ENCODE results near the gene CHRND.

Gene CHRND

DNA sequence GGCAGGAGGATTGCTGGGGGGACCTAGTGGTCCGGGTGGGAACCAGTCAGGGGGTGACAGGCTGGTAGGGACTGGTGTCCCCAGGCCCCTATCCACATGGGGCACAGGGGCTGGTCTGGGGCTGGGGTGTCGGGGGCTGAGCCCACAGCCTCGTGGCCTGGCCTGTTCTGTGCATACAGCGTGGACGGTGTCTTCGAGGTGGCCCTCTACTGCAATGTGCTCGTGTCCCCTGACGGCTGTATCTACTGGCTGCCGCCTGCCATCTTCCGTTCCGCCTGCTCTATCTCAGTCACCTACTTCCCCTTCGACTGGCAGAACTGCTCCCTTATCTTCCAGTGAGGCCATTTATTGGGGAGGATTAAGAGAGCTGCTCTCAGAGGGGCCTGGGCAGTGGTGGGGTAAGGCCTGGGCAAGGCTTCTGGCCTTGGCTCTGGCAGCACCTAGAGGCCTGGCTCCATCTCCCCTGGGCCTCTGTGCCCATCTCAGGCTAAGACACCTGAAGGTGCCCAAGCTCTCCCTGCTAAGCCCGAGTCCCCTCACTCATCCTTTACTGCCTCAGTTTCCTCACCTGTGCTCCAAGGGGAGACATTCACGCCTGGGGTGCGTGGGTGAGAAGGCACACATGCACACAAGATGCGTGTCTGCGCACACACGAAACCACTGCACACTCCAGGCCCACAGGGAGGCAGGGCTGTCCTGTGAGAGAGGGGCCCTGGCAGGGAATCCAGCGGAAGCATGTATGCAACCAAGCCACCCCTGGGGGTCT is 15.4 kb downstream of the CHRND start:
- Mint-ChIP-seq H3K9me3 (peaks cover 2% of the 10 kb centered on the region), H3K4me3 (peak overlapping the region in 2 of 3 experiments; percentile 63 to 82), H3K27ac (no peak overlapping the region), H3K27me3 (ENCODE audit: low read depth) (no peaks in the 10 kb centered on the region), H3K36me3 (ENCODE audit: low read depth) (peaks cover 25% of the 10 kb centered on the region), H3K4me1 (peaks cover 44% of the 10 kb centered on the region)
- TF ChIP-seq CTCF (IDR thresholded peaks at IDR 0.05; ENCODE audit: unreplicated experiment in 3 of 3): no peak

DNA sequence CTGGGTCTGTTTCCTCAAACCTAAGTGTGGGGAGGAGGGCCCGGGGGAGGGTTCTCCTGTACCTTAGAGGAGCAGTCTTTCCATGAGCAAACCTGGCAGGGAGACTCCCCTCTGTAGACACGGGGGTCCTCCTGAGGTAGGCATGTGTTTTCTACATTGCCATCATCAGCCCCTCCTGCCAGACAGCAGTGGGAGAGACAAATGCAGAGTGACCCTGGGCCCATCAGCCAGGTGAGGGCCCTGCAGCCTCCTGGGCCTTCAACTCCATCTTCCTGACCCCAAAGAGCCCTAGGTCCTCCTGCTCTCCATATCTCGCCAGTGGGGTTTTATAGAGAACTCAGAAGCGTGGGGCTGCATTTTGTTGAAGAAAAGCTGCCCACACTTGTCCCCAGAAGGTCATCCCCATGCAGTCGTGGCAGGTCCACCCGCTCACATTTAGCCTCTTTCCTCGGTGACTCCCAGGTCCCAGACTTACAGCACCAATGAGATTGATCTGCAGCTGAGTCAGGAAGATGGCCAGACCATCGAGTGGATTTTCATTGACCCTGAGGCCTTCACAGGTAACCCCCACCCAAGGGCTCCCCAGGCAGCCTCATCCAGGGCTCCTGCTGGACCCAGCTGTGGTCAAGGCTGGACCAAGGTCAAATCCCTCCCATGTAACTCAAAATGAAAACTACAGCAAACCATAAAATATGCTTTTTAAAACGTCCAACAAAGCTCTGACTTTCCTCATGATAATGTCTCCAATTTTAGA is 16.2 kb downstream of the CHRND start:
- peak overlapping the region in 1 of 3 experiments; percentile 7 for H3K27ac Mint-ChIP-seq

GRCh38 chr2:232542715-232543467 is 16.9 kb downstream of the CHRND start:
- Mint-ChIP-seq H3K4me1 (peaks cover 29% of the 10 kb centered on the region), H3K27ac (peak overlapping the region in 2 of 3 experiments; percentile 7 to 39), H3K4me3 (peak overlapping the region in 2 of 3 experiments; percentile 8 to 65), H3K27me3 (ENCODE audit: low read depth) (no peaks in the 10 kb centered on the region), H3K36me3 (ENCODE audit: low read depth) (peaks cover 39% of the 10 kb centered on the region), H3K9me3 (peaks cover 5% of the 10 kb centered on the region)
- TF ChIP-seq CTCF (IDR thresholded peaks at IDR 0.05; ENCODE audit: unreplicated experiment in 3 of 3): no peak

More for the DNA sequence above, 16.2 kb downstream of the CHRND start:
- peaks cover 36% of the 10 kb centered on the region for H3K4me1 Mint-ChIP-seq
- H3K27me3 Mint-ChIP-seq (ENCODE audit: low read depth): no peaks in the 10 kb centered on the region
- peaks cover 32% of the 10 kb centered on the region for H3K36me3 Mint-ChIP-seq (ENCODE audit: low read depth)
- H3K9me3 Mint-ChIP-seq: peaks cover 5% of the 10 kb centered on the region
- peak overlapping the region in 2 of 3 experiments; percentile 30 to 65 for H3K4me3 Mint-ChIP-seq
- no peak for TF ChIP-seq CTCF (IDR thresholded peaks at IDR 0.05; ENCODE audit: unreplicated experiment in 3 of 3)

GRCh38 chr2:232543491-232543890 is 17.5 kb downstream of the CHRND start:
- H3K27me3 Mint-ChIP-seq (ENCODE audit: low read depth): no peaks in the 10 kb centered on the region
- peaks cover 23% of the 10 kb centered on the region for H3K4me1 Mint-ChIP-seq
- no peak for TF ChIP-seq CTCF (IDR thresholded peaks at IDR 0.05; ENCODE audit: unreplicated experiment in 3 of 3)

DNA sequence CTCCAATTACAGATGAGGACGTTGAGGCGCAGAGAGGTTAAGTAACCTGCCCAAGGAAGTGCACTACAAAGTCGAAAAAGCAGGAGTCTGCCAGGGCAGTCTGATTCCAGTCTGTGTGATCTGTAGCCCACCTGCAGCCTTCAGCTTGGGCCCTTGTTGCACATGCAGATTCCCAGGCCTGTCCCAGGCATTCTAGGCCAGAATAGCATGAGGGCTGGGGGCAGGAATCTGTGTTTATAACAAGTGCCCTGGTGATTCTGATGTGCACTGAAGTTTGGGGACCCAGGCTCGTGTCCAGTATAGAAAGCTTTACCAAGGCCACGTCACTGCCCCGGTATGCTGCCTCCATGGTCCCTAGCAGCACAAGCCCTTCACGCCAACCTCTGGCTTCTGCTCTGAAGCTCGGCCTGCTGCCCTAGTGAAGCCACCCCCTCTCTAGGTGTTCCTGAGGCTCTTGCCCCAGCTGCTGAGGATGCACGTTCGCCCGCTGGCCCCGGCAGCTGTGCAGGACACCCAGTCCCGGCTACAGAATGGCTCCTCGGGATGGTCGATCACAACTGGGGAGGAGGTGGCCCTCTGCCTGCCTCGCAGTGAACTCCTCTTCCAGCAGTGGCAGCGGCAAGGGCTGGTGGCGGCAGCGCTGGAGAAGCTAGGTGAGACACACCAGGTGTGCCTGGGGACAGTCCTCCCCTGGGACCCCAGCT is 18.1 kb downstream of the CHRND start:
- Mint-ChIP-seq H3K4me3 (peak overlapping the region in 1 of 3 experiments; percentile 46), H3K9me3 (peaks cover 17% of the 10 kb centered on the region), H3K36me3 (ENCODE audit: low read depth) (peaks cover 51% of the 10 kb centered on the region), H3K4me1 (peaks cover 17% of the 10 kb centered on the region), H3K27ac (no peak overlapping the region), H3K27me3 (ENCODE audit: low read depth) (no peaks in the 10 kb centered on the region)
- TF ChIP-seq CTCF (IDR thresholded peaks at IDR 0.05; ENCODE audit: unreplicated experiment in 3 of 3): no peak

More at GRCh38 chr2:232543491-232543890, 17.5 kb downstream of the CHRND start:
- Mint-ChIP-seq H3K9me3 (peaks cover 11% of the 10 kb centered on the region), H3K27ac (no peak overlapping the region), H3K36me3 (ENCODE audit: low read depth) (peaks cover 45% of the 10 kb centered on the region), H3K4me3 (peak overlapping the region in 1 of 3 experiments; percentile 46)
